DOHH2 (cell line): ENCODE results near the gene PRAMEF5.
"Not testable (repeated sequence)": the region's sequence is repeated elsewhere in the genome, so short reads cannot be mapped to it uniquely, and the experiment has no call there.

Experiments used
- H3F3A ChIP-seq: fragments of 200-600 bp; sonication (generic), shearing (Covaris generic); 2 replicates; pipeline ENCODE4 v1.6.0; 2016; ENCODE audit warnings: antibody characterized with exemption, mild to moderate bottlenecking; ENCODE audit not compliant: control insufficient read depth, insufficient read depth
- H3K27ac ChIP-seq: fragments of 200-600 bp; sonication (generic); 2 replicates; pipeline ENCODE4 v1.5.1; 2014; ENCODE audit warnings: low read depth, mild to moderate bottlenecking, low read length, moderate library complexity
- H3K27me3 ChIP-seq: fragments of 200-600 bp; sonication (generic); 2 replicates; pipeline ENCODE4 v1.6.1; 2014; ENCODE audit warnings: mild to moderate bottlenecking, low read length, mixed read lengths; ENCODE audit not compliant: control insufficient read depth
- H3K36me3 ChIP-seq: fragments of 200-600 bp; sonication (generic); 2 replicates; pipeline ENCODE4 v1.6.1; 2014; ENCODE audit warnings: mild to moderate bottlenecking, low read length, moderate library complexity, mixed read lengths; ENCODE audit not compliant: control insufficient read depth
- H3K4me1 ChIP-seq: fragments of 200-600 bp; sonication (generic); 2 replicates; pipeline ENCODE4 v1.6.1; 2014; ENCODE audit warnings: mild to moderate bottlenecking, low read length, mixed read lengths; ENCODE audit not compliant: control insufficient read depth
- H3K4me2 ChIP-seq: fragments of 200-600 bp; sonication (generic); 2 replicates; pipeline ENCODE4 v1.6.0; 2014; ENCODE audit warnings: mild to moderate bottlenecking, low read length, moderate library complexity
- H3K4me3 ChIP-seq: fragments of 200-600 bp; sonication (generic); 2 replicates; pipeline ENCODE4 v1.5.1; 2014; ENCODE audit warnings: mild to moderate bottlenecking, low read length, mixed read lengths
- H3K79me2 ChIP-seq: fragments of 200-600 bp; sonication (generic); 2 replicates; pipeline ENCODE4 v1.6.1; 2014; ENCODE audit warnings: mild to moderate bottlenecking, low read length, mixed read lengths; ENCODE audit not compliant: control insufficient read depth
- H3K9me2 ChIP-seq: fragments of 200-600 bp; sonication (generic); replicated peaks from 2 replicates; pipeline ENCODE4 v1.6.1; 2014; ENCODE audit warnings: mild to moderate bottlenecking, low read length, mixed read lengths; ENCODE audit not compliant: control insufficient read depth
- H3K9me3 ChIP-seq: fragments of 200-600 bp; sonication (generic); 2 replicates; pipeline ENCODE4 v1.6.1; 2014; ENCODE audit warnings: antibody characterized with exemption, low read length, mixed read lengths; ENCODE audit not compliant: control insufficient read depth, insufficient read depth
- H4K20me1 ChIP-seq: fragments of 200-600 bp; sonication (generic); 2 replicates; pipeline ENCODE4 v1.6.0; 2014; ENCODE audit warnings: low read depth, mild to moderate bottlenecking, antibody characterized with exemption, low read length, moderate library complexity; ENCODE audit not compliant: control insufficient read depth, insufficient read depth
- CTCF ChIP-seq: fragments of 200-600 bp; sonication (generic); IDR thresholded peaks from one replicate; pipeline ENCODE4 v1.5.1; 2014; ENCODE audit warnings: antibody characterized with exemption, mild to moderate bottlenecking, low read depth, low read length; ENCODE audit not compliant: poor library complexity, severe bottlenecking
- EZH2phosphoT487 ChIP-seq: fragments of 200-600 bp; sonication (generic); IDR thresholded peaks from 2 replicates; pipeline ENCODE4 v1.6.1; 2017; ENCODE audit warnings: borderline replicate concordance, mild to moderate bottlenecking, antibody characterized with exemption, low read length, moderate library complexity, mixed read lengths

Gene PRAMEF5

GRCh38 chr1:13227271-13228055 lies 26.5 kb upstream of the PRAMEF5 start:
- H3K4me2 ChIP-seq, H3K27ac ChIP-seq, H3K4me3 ChIP-seq, H3K9me3 ChIP-seq, H3F3A ChIP-seq, H3K4me1 ChIP-seq, H3K9me2 ChIP-seq, H3K79me2 ChIP-seq, H3K27me3 ChIP-seq, H3K36me3 ChIP-seq, H4K20me1 ChIP-seq: not testable (repeated sequence)

DNA sequence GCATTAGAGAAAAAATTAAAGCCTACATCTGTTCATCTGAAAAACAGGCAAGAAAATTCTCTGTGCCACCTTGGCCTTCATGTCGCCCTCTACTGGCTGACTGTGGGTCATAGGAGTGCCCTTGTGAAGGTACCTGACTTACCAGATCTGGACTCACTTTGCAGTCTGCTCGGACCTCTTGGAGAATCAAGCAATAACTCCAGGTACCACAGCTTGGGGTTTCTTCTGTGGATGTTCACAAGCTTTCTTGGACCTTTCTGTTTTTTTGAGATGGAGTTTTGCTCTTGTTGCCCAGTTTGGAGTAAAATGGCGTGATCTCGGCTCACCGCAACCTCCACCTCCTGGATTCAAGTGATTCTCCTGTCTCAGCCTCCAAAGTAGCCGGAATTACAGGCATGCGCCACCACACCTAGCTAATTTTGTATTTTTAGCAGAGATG lies 25.6 kb upstream of the PRAMEF5 start:
- H3K27me3 ChIP-seq = no peaks in the 10 kb centered on the region
- no peaks in the 10 kb centered on the region for H3K9me3 ChIP-seq
- H3K27ac ChIP-seq = no peak overlapping the region
- H3K4me1 ChIP-seq = no peaks in the 10 kb centered on the region
- TF ChIP-seq EZH2phosphoT487 (no peak), CTCF (peak; percentile 64)
- H3K79me2 ChIP-seq = no peaks in the 10 kb centered on the region
- no peaks in the 10 kb centered on the region for H4K20me1 ChIP-seq
- no peaks in the 10 kb centered on the region for H3K9me2 ChIP-seq
- H3K4me2 ChIP-seq = no peak overlapping the region
- no peaks in the 10 kb centered on the region for H3K36me3 ChIP-seq
- no peaks in the 10 kb centered on the region for H3F3A ChIP-seq
- no peak overlapping the region for H3K4me3 ChIP-seq

GRCh38 chr1:13230096-13230495 lies 23.9 kb upstream of the PRAMEF5 start:
- not testable (repeated sequence) for H3F3A ChIP-seq, H4K20me1 ChIP-seq, H3K4me3 ChIP-seq, H3K36me3 ChIP-seq, H3K9me2 ChIP-seq, H3K4me1 ChIP-seq, H3K27me3 ChIP-seq, H3K27ac ChIP-seq, H3K79me2 ChIP-seq, H3K9me3 ChIP-seq, H3K4me2 ChIP-seq

DNA sequence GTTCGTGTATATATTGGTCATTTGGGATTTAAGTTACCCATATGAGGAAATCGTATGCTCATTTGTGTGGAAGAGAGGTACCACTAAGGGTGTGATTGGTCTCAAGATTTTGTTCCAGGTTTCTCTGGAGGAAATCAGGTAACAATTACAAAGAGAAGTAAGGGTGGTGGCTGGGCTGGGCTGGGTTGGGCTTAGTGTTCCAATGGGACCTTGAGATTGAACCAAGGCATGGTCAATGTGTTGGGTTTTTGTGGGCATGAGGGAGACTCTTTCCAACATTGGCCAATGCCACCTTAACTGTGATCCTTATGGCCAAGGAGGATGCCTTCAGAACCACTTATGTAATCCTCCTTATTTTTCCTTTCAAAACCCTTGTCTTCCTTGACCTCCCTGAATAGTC lies 23.4 kb upstream of the PRAMEF5 start:
- H3K4me2 ChIP-seq, H3K4me1 ChIP-seq, H3K27ac ChIP-seq, H3K79me2 ChIP-seq, H3K27me3 ChIP-seq, H4K20me1 ChIP-seq, H3K36me3 ChIP-seq, H3F3A ChIP-seq, H3K4me3 ChIP-seq, H3K9me3 ChIP-seq, H3K9me2 ChIP-seq: not testable (repeated sequence)

GRCh38 chr1:13231061-13231750 lies 22.8 kb upstream of the PRAMEF5 start:
- H3K4me2 ChIP-seq, H3K27ac ChIP-seq, H3K4me3 ChIP-seq, H3K36me3 ChIP-seq, H3K79me2 ChIP-seq, H3F3A ChIP-seq, H3K27me3 ChIP-seq, H3K9me3 ChIP-seq, H4K20me1 ChIP-seq, H3K9me2 ChIP-seq, H3K4me1 ChIP-seq: not testable (repeated sequence)

GRCh38 chr1:13232056-13232455 lies 21.9 kb upstream of the PRAMEF5 start:
- H3K4me3 ChIP-seq, H3K4me1 ChIP-seq, H3K27ac ChIP-seq, H3K4me2 ChIP-seq, H3K36me3 ChIP-seq, H3K9me2 ChIP-seq, H3K27me3 ChIP-seq, H3K9me3 ChIP-seq, H3F3A ChIP-seq, H3K79me2 ChIP-seq, H4K20me1 ChIP-seq: not testable (repeated sequence)

DNA sequence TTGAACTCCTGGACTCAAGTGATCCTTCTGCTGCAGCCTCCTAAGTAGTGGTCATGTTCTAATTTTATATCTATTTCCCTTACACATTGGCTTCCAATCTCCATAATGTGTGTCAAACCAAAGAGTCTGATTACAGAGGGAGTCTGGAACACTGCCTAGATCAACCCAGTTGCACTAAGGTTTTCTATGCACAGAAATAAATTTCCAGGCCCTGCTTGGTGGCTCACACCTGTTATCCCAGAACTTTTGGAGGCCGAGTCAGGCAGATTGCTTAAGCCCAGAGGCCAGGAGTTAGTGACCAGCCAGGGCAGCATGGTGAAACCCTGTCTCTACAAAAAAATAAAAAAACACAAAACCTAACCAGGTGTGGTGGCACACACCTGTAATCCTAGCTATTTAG lies 19.9 kb upstream of the PRAMEF5 start:
- not testable (repeated sequence) for H3K36me3 ChIP-seq, H3K27ac ChIP-seq, H3K9me3 ChIP-seq, H3K4me2 ChIP-seq, H3K79me2 ChIP-seq, H3K27me3 ChIP-seq, H3K4me3 ChIP-seq, H4K20me1 ChIP-seq, H3K9me2 ChIP-seq, H3K4me1 ChIP-seq, H3F3A ChIP-seq
